ENCODE measurements around the gene SOWAHD. TPM values are rescaled to one million over a fixed set of nuclear protein-coding genes. Genes with fewer than 3 reads are reported as not detected.

SOWAHD gene
- total and polyA plus RNA-seq, 4 donors: 1.4 to 5.8 (median 3.0) TPM

- DNase-seq: no peak
Measured at GRCh38 chrX:119753001-119753400, 5.4 kb upstream of the SOWAHD start.

GRCh38 chrX:119753639-119754257, 4.6 kb upstream of the SOWAHD start:
- WGBS, 2 donors: 63 to 65% methylated on average over 8 of the region's 8 CpGs

More at GRCh38 chrX:119753001-119753400, 5.4 kb upstream of the SOWAHD start:
- 90 to 92% methylated on average over 3 of the region's 3 CpGs for WGBS, 2 donors
- H3K4me1 ChIP-seq (ENCODE audit: control insufficient read depth in 5 of 5, insufficient read depth in 5 of 5, low read length in 5 of 5): peaks cover 0 to 4% (median 0%) of the 10 kb centered on the region in 5 donors
- H3K27ac ChIP-seq (ENCODE audit: low read depth in 1 of 2, low read length in 1 of 2): no peak overlapping the region
- H3K4me3 ChIP-seq: no peak overlapping the region
- no peak for TF ChIP-seq CTCF (IDR thresholded peaks at IDR 0.05; ENCODE audit: control extremely low read depth, extremely low read depth)
- no peaks in the 10 kb centered on the region for H3K36me3 ChIP-seq (ENCODE audit: control insufficient read depth in 4 of 4, insufficient read depth in 4 of 4, low read length in 4 of 4)
- H3K27me3 ChIP-seq (ENCODE audit: control insufficient read depth in 3 of 3, insufficient read depth in 3 of 3, low read length in 2 of 3): no peaks in the 10 kb centered on the region
- ATAC-seq (ENCODE audit: insufficient read depth, low FRiP score): no peak
- H3K9me3 ChIP-seq (ENCODE audit: control insufficient read depth in 4 of 4, insufficient read depth in 3 of 4, low read length in 3 of 4): peaks cover 0 to 2% (median 0%) of the 10 kb centered on the region in 4 donors
- H3K9ac ChIP-seq (ENCODE audit: insufficient read depth in 1 of 2, low read length in 2 of 2): no peak overlapping the region

GRCh38 chrX:119755981-119756533, 2.3 kb upstream of the SOWAHD start:
- Histone ChIP-seq H3K4me1 (ENCODE audit: control insufficient read depth in 5 of 5, insufficient read depth in 5 of 5, low read length in 5 of 5) (peaks cover 0 to 4% (median 0%) of the 10 kb centered on the region in 5 donors), H3K27ac (ENCODE audit: low read depth in 1 of 2, low read length in 1 of 2) (peak overlapping the region in 1 of 2 donors; percentile 32), H3K4me3 (no peak overlapping the region), H3K9ac (ENCODE audit: insufficient read depth in 1 of 2, low read length in 2 of 2) (no peak overlapping the region), H3K9me3 (ENCODE audit: control insufficient read depth in 4 of 4, insufficient read depth in 3 of 4, low read length in 3 of 4) (peaks cover 0 to 5% (median 0%) of the 10 kb centered on the region in 4 donors), H3K27me3 (ENCODE audit: control insufficient read depth in 3 of 3, insufficient read depth in 3 of 3, low read length in 2 of 3) (peaks cover 0 to 4% (median 0%) of the 10 kb centered on the region in 3 donors), H3K36me3 (ENCODE audit: control insufficient read depth in 4 of 4, insufficient read depth in 4 of 4, low read length in 4 of 4) (no peaks in the 10 kb centered on the region)
- DNase-seq (peak in 2 of 3 donors; percentile 35 to 42), ATAC-seq (ENCODE audit: insufficient read depth, low FRiP score) (no peak)
- no peak for TF ChIP-seq CTCF (IDR thresholded peaks at IDR 0.05; ENCODE audit: control extremely low read depth, extremely low read depth)
- WGBS, 2 donors: 17 to 46% methylated on average over 7 of the region's 7 CpGs

More at GRCh38 chrX:119753639-119754257, 4.6 kb upstream of the SOWAHD start:
- ATAC-seq (ENCODE audit: insufficient read depth, low FRiP score) (no peak), DNase-seq (peak in 1 of 3 donors; percentile 36)
- TF ChIP-seq CTCF (IDR thresholded peaks at IDR 0.05; ENCODE audit: control extremely low read depth, extremely low read depth): peak; percentile 3
- no peak overlapping the region for H3K27ac ChIP-seq (ENCODE audit: low read depth in 1 of 2, low read length in 1 of 2)
- H3K9ac ChIP-seq (ENCODE audit: insufficient read depth in 1 of 2, low read length in 2 of 2): no peak overlapping the region
- H3K27me3 ChIP-seq (ENCODE audit: control insufficient read depth in 3 of 3, insufficient read depth in 3 of 3, low read length in 2 of 3): no peaks in the 10 kb centered on the region
- H3K9me3 ChIP-seq (ENCODE audit: control insufficient read depth in 4 of 4, insufficient read depth in 3 of 4, low read length in 3 of 4): peaks cover 0 to 2% (median 0%) of the 10 kb centered on the region in 4 donors
- peaks cover 0 to 4% (median 0%) of the 10 kb centered on the region in 5 donors for H3K4me1 ChIP-seq (ENCODE audit: control insufficient read depth in 5 of 5, insufficient read depth in 5 of 5, low read length in 5 of 5)
- H3K36me3 ChIP-seq (ENCODE audit: control insufficient read depth in 4 of 4, insufficient read depth in 4 of 4, low read length in 4 of 4): no peaks in the 10 kb centered on the region
- H3K4me3 ChIP-seq: no peak overlapping the region
